SK-N-SH (cell line): Measurements from ENCODE around the gene C20orf96. TPM values are rescaled to one million over a fixed set of nuclear protein-coding genes. Genes with fewer than 3 reads are reported as not detected.

ENCODE experiments used
- CTCF ChIA-PET: fragments of 300-600, 350-600 bp; formaldehyde crosslinking; extraction: SDS; loops from one replicate; lab custom pipeline; 2021; lab: Yijun Ruan, JAX
- POLR2A ChIA-PET: fragments of 350-600 bp; sonication (Branson Sonifier 250); formaldehyde crosslinking; extraction: SDS; loops from one replicate; lab custom pipeline; 2020; ENCODE audit warnings: antibody characterized with exemption, inconsistent platforms; lab: Yijun Ruan, JAX
- DNase-seq: peaks from one replicate; pipeline ENCODE4 v3.0.0; 2012
- H2AFZ ChIP-seq: fragments of 200-600 bp; sonication (generic); 2 replicates; pipeline ENCODE4 v1.8.1; 2016; ENCODE audit warnings: antibody characterized with exemption, mild to moderate bottlenecking, low read depth
- H3F3A ChIP-seq: fragments of 200-600 bp; sonication (generic); replicated peaks from 2 replicates; pipeline ENCODE3; 2016; ENCODE audit warnings: antibody characterized with exemption, mild to moderate bottlenecking; ENCODE audit not compliant: insufficient read depth
- H3K27ac ChIP-seq, 2 experiments: fragments of 200-500 bp in 1 of 2; fragments of 200-600 bp in 1 of 2; sonication (Bioruptor generic) in 1 of 2; sonication (generic), shearing (Covaris generic) in 1 of 2; 2 replicates each; pipeline versions ENCODE4 v1.5.1 to v1.6.1; 2014 to 2016; ENCODE audit warnings: low read depth in 2 of 2, inconsistent platforms in 1 of 2, low read length in 1 of 2, mild to moderate bottlenecking in 1 of 2, mixed read lengths in 1 of 2
- H3K27me3 ChIP-seq: fragments of 200-600 bp; sonication (generic), shearing (Covaris generic); 2 replicates; pipeline ENCODE4 v1.6.1; 2016; ENCODE audit warnings: mixed run types; ENCODE audit not compliant: insufficient read depth
- H3K36me3 ChIP-seq, 2 experiments: fragments of 200-500 bp in 1 of 2; fragments of 200-600 bp in 1 of 2; sonication (Bioruptor generic) in 1 of 2; sonication (generic) in 1 of 2; replicated peaks in 1 of 2; 2 replicates each; pipeline versions ENCODE3 to v1.5.1; 2014 to 2016; ENCODE audit warnings: low read length in 1 of 2, mild to moderate bottlenecking in 1 of 2; ENCODE audit not compliant: insufficient read depth in 2 of 2, control insufficient read depth in 1 of 2
- H3K4me1 ChIP-seq, 2 experiments: fragments of 200-500 bp in 1 of 2; fragments of 200-600 bp in 1 of 2; sonication (Bioruptor generic) in 1 of 2; sonication (generic), shearing (Covaris generic) in 1 of 2; 2 replicates each; pipeline versions ENCODE4 v1.5.1 to v1.6.1; 2014 to 2016; ENCODE audit warnings: low read depth in 1 of 2, low read length in 1 of 2, mixed run types in 1 of 2; ENCODE audit not compliant: insufficient read depth in 2 of 2, control insufficient read depth in 1 of 2
- H3K4me2 ChIP-seq: fragments of 200-600 bp; sonication (generic), shearing (Covaris generic); 2 replicates; pipeline ENCODE4 v1.6.1; 2017; ENCODE audit warnings: mixed run types
- H3K4me3 ChIP-seq, 2 experiments: fragments of 200-500 bp in 1 of 2; fragments of 200-600 bp in 1 of 2; sonication (Bioruptor generic) in 1 of 2; sonication (generic), shearing (Covaris generic) in 1 of 2; 2 replicates each; pipeline versions ENCODE4 v1.5.1 to v1.8.1; 2014 to 2016; ENCODE audit warnings: low read depth in 2 of 2, inconsistent platforms in 1 of 2, low read length in 1 of 2, mild to moderate bottlenecking in 1 of 2, mixed read lengths in 1 of 2, moderate library complexity in 1 of 2
- H3K79me2 ChIP-seq: fragments of 200-600 bp; sonication (generic); 2 replicates; pipeline ENCODE4 v1.8.1; 2017; ENCODE audit warnings: mild to moderate bottlenecking; ENCODE audit not compliant: insufficient read depth
- H3K9ac ChIP-seq: fragments of 200-600 bp; sonication (generic); 2 replicates; pipeline ENCODE4 v1.6.1; 2017; ENCODE audit warnings: mixed run types
- H3K9me2 ChIP-seq: fragments of 200-600 bp; sonication (generic); 2 replicates; pipeline ENCODE4 v1.6.1; 2017; ENCODE audit warnings: mixed run types
- H3K9me3 ChIP-seq: fragments of 200-600 bp; sonication (generic); 2 replicates; pipeline ENCODE4 v1.6.1; 2017; ENCODE audit warnings: mixed run types, mild to moderate bottlenecking, moderate library complexity
- H4K20me1 ChIP-seq: fragments of 200-600 bp; sonication (generic); 2 replicates; pipeline ENCODE4 v1.6.1; 2017; ENCODE audit warnings: mild to moderate bottlenecking, mixed run types; ENCODE audit not compliant: insufficient read depth
- EP300 ChIP-seq, 2 experiments: IDR thresholded peaks; 2 replicates each; pipeline versions ENCODE4 v1.4.0 to v1.6.1; 2012; ENCODE audit warnings: borderline replicate concordance in 1 of 2, low read depth in 1 of 2, low read length in 1 of 2
- FOSL2 ChIP-seq: IDR thresholded peaks from 2 replicates; pipeline ENCODE4 v1.4.0; 2012; ENCODE audit warnings: low read depth, mild to moderate bottlenecking, moderate library complexity, borderline replicate concordance
- FOXJ3 ChIP-seq: sonication (generic); formaldehyde crosslinking; IDR thresholded peaks from 2 replicates; pipeline ENCODE4 v1.5.1; 2020; ENCODE audit warnings: mild to moderate bottlenecking, missing genetic modification reagents
- FOXM1 ChIP-seq: IDR thresholded peaks from 2 replicates; pipeline ENCODE4 v1.4.0; 2012; ENCODE audit warnings: low read depth, mild to moderate bottlenecking
- MEF2A ChIP-seq: IDR thresholded peaks from 2 replicates; pipeline ENCODE4 v1.4.0; 2012; ENCODE audit warnings: low read depth, borderline replicate concordance
- NFIC ChIP-seq: IDR thresholded peaks from 2 replicates; pipeline ENCODE4 v1.4.0; 2012; ENCODE audit warnings: borderline replicate concordance
- NRF1 ChIP-seq: IDR thresholded peaks from 2 replicates; pipeline ENCODE4 v1.6.1; 2012; ENCODE audit warnings: low read depth, mild to moderate bottlenecking, low read length
- RAD21 ChIP-seq: IDR thresholded peaks from 2 replicates; pipeline ENCODE4 v1.6.1; 2012; ENCODE audit warnings: mild to moderate bottlenecking, low read length
- SIN3A ChIP-seq: IDR thresholded peaks from 2 replicates; pipeline ENCODE4 v1.6.1; 2012; ENCODE audit warnings: low read depth, mild to moderate bottlenecking, low read length, moderate library complexity, borderline replicate concordance
- TCF12 ChIP-seq: IDR thresholded peaks from 2 replicates; pipeline ENCODE4 v1.4.0; 2012
- TEAD4 ChIP-seq: IDR thresholded peaks from 2 replicates; pipeline ENCODE4 v1.4.0; 2012; ENCODE audit warnings: mild to moderate bottlenecking, borderline replicate concordance; ENCODE audit not compliant: insufficient read depth
- YY1 ChIP-seq: IDR thresholded peaks from 2 replicates; pipeline ENCODE4 v1.4.0; 2012; ENCODE audit warnings: low read depth, mild to moderate bottlenecking
- WGBS: methylation state at CpG from one replicate; pipeline ENCODE4 v1.1.6; 2017; ENCODE audit warnings: low lambda C conversion rate; 5-methylcytosine and 5-hydroxymethylcytosine counted together
- polyA plus RNA-seq, 3 experiments: library from polyadenylated mRNA; depleted of rRNA; stranded (reverse); fragments of >200 nt; gene quantifications; 2 replicates each; pipeline ENCODE4 v1.2.3, GENCODE V29; 2012
- TF ChIP-seq, protein P1 (sequence below): fragments of 150-350 bp; IDR thresholded peaks from 2 replicates; pipeline ENCODE4 v1.6.1; 2016; ENCODE audit warnings: mild to moderate bottlenecking, low read depth, low read length
- TF ChIP-seq, protein P2 (sequence below): IDR thresholded peaks from 2 replicates; pipeline ENCODE4 v1.4.0; 2012; ENCODE audit warnings: low read depth, borderline replicate concordance

C20orf96 gene
- polyA plus RNA-seq, 1 of the 3 experiments (the other 2 are of a cell fraction) = 16.6 TPM

DNA sequence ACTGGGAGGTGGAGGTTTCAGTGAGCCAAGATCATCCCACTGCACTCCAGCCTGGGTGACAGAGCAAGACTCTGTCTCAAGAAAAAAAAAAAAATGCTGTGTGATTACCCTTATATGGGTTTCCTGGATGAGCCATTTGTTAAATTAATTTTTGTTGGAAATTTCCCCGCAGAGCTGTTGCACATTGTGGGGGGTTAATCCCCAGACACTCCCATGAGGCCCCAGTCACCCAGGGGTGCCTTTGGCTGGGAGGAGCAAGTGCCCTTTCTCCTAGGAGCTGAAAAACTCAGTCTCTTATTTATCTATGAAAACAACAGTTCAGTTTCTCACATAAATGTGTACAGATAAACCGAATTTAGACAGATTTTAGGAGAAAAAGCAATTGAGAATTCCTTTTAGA lies 37.7 kb downstream of the C20orf96 start:
- no peaks in the 10 kb centered on the region for H3K79me2 ChIP-seq
- H3F3A ChIP-seq = no peaks in the 10 kb centered on the region
- CTCF ChIA-PET = interaction anchor here (4.1 kb wide), 1 partner anchor 14 kb away, joined by 26 read pairs; no protein-coding TSS in a partner anchor
- DNase-seq = no peak
- H3K9ac ChIP-seq = no peak overlapping the region
- POLR2A ChIA-PET = no interaction called here
- no peaks in the 10 kb centered on the region for H4K20me1 ChIP-seq
- TF ChIP-seq FOXM1 (no peak), FOXJ3 (CRISPR knock-in tag) (no peak), NFIC (no peak), NRF1 (no peak), RAD21 (no peak), TEAD4 (no peak)
- TF ChIP-seq, protein P1, sequence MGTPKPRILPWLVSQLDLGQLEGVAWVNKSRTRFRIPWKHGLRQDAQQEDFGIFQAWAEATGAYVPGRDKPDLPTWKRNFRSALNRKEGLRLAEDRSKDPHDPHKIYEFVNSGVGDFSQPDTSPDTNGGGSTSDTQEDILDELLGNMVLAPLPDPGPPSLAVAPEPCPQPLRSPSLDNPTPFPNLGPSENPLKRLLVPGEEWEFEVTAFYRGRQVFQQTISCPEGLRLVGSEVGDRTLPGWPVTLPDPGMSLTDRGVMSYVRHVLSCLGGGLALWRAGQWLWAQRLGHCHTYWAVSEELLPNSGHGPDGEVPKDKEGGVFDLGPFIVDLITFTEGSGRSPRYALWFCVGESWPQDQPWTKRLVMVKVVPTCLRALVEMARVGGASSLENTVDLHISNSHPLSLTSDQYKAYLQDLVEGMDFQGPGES = no peak
- H3K36me3 ChIP-seq = no peaks in the 10 kb centered on the region
- no peaks in the 10 kb centered on the region for H3K9me3 ChIP-seq
- H3K9me2 ChIP-seq = no peaks in the 10 kb centered on the region
- no peak overlapping the region for H3K4me3 ChIP-seq
- peaks cover 0 to 6% of the 10 kb centered on the region in 2 experiments; a peak in 1 of 4 replicates for H3K4me1 ChIP-seq
- no peak overlapping the region for H3K27ac ChIP-seq
- H3K4me2 ChIP-seq = no peak overlapping the region
- H3K27me3 ChIP-seq = peaks cover 8% of the 10 kb centered on the region; the same call in 1 of the 2 replicates
- no peak overlapping the region for H2AFZ ChIP-seq
- 34% methylated on average over 2 of the region's 2 CpGs for WGBS

- Histone ChIP-seq H3K9ac (no peak overlapping the region), H3K9me2 (no peaks in the 10 kb centered on the region), H3K4me2 (no peak overlapping the region), H3K4me3 (no peak overlapping the region), H4K20me1 (no peaks in the 10 kb centered on the region), H2AFZ (no peak overlapping the region), H3K79me2 (no peaks in the 10 kb centered on the region), H3K27me3 (peaks cover 8% of the 10 kb centered on the region; the same call in 1 of the 2 replicates), H3K36me3 (no peaks in the 10 kb centered on the region), H3F3A (no peaks in the 10 kb centered on the region), H3K27ac (no peak overlapping the region), H3K9me3 (no peaks in the 10 kb centered on the region), H3K4me1 (no peaks in the 10 kb centered on the region)
- ChIA-PET POLR2A (no interaction called here), CTCF (no interaction called here)
- TF ChIP-seq YY1 (no peak), FOSL2 (no peak), NRF1 (no peak), TCF12 (no peak), EP300 (IDR thresholded peaks at IDR 0.05; ENCODE audit: borderline replicate concordance in 1 of 2, low read depth in 1 of 2, low read length in 1 of 2) (no peak), SIN3A (no peak), MEF2A (no peak)
- TF ChIP-seq, protein P2, sequence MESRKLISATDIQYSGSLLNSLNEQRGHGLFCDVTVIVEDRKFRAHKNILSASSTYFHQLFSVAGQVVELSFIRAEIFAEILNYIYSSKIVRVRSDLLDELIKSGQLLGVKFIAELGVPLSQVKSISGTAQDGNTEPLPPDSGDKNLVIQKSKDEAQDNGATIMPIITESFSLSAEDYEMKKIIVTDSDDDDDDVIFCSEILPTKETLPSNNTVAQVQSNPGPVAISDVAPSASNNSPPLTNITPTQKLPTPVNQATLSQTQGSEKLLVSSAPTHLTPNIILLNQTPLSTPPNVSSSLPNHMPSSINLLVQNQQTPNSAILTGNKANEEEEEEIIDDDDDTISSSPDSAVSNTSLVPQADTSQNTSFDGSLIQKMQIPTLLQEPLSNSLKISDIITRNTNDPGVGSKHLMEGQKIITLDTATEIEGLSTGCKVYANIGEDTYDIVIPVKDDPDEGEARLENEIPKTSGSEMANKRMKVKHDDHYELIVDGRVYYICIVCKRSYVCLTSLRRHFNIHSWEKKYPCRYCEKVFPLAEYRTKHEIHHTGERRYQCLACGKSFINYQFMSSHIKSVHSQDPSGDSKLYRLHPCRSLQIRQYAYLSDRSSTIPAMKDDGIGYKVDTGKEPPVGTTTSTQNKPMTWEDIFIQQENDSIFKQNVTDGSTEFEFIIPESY = no peak
- DNase-seq = no peak
- 19% methylated on average over 2 of the region's 2 CpGs for WGBS
Measured at GRCh38 chr20:251354-251753, 39.2 kb downstream of the C20orf96 start.
